Astrocyte (in vitro differentiated cells and primary cell): Measurements from ENCODE around the gene AGBL4. TPM values are rescaled to one million over a fixed set of nuclear protein-coding genes. Genes with fewer than 3 reads are reported as not detected.

Experiments used
- DNase-seq: peaks from one replicate; pipeline ENCODE4 v3.0.0-alpha.2; 2010; ENCODE audit warnings: low read depth
- FAIRE-seq: peaks from 2 replicates; lab custom pipeline; 2011; peaks lifted over from hg19 to GRCh38; lab: Jason Lieb, UNC
- H2AFZ ChIP-seq: 2 replicates; pipeline ENCODE4 v1.6.0; 2012; ENCODE audit warnings: low read depth, low read length, inconsistent platforms
- H3K27ac ChIP-seq: 2 replicates; pipeline ENCODE4 v1.5.1; 2011; ENCODE audit warnings: low read depth, low read length, inconsistent platforms
- H3K27me3 ChIP-seq: 2 replicates; pipeline ENCODE4 v1.6.0; 2011; ENCODE audit warnings: low read length, inconsistent platforms; ENCODE audit not compliant: insufficient read depth
- H3K36me3 ChIP-seq: 2 replicates; pipeline ENCODE4 v1.5.1; 2011; ENCODE audit warnings: low read length, inconsistent platforms; ENCODE audit not compliant: insufficient read depth
- H3K4me1 ChIP-seq: 2 replicates; pipeline ENCODE4 v1.5.1; 2011; ENCODE audit warnings: low read length, inconsistent platforms; ENCODE audit not compliant: insufficient read depth
- H3K4me2 ChIP-seq: 2 replicates; pipeline ENCODE4 v1.6.0; 2012; ENCODE audit warnings: low read length, inconsistent platforms
- H3K4me3 ChIP-seq: 2 replicates; pipeline ENCODE4 v1.5.1; 2011; ENCODE audit warnings: low read depth, mild to moderate bottlenecking, low read length, inconsistent platforms; ENCODE audit not compliant: insufficient read depth
- H3K79me2 ChIP-seq: 2 replicates; pipeline ENCODE4 v1.6.0; 2012; ENCODE audit warnings: mild to moderate bottlenecking, low read length, inconsistent platforms; ENCODE audit not compliant: insufficient read depth
- H3K9ac ChIP-seq: 2 replicates; pipeline ENCODE4 v1.6.0; 2012; ENCODE audit warnings: mild to moderate bottlenecking, low read length, inconsistent platforms
- H3K9me3 ChIP-seq: 2 replicates; pipeline ENCODE4 v1.5.1; 2012; ENCODE audit warnings: low read depth, mild to moderate bottlenecking, low read length, inconsistent platforms; ENCODE audit not compliant: insufficient read depth
- H4K20me1 ChIP-seq: 2 replicates; pipeline ENCODE4 v1.6.0; 2012; ENCODE audit warnings: low read length, inconsistent platforms; ENCODE audit not compliant: insufficient read depth
- H3K27ac Mint-ChIP-seq: one replicate; pipeline ENCODE4 v1.8.0; 2021; ENCODE audit warnings: mild to moderate bottlenecking, mixed read lengths; ENCODE audit not compliant: unreplicated experiment
- H3K27me3 Mint-ChIP-seq: one replicate; pipeline ENCODE4 v1.8.0; 2021; ENCODE audit warnings: low read depth, mixed read lengths; ENCODE audit not compliant: unreplicated experiment
- H3K36me3 Mint-ChIP-seq: one replicate; pipeline ENCODE4 v1.8.0; 2021; ENCODE audit warnings: low read depth, mixed read lengths; ENCODE audit not compliant: unreplicated experiment
- H3K4me1 Mint-ChIP-seq: one replicate; pipeline ENCODE4 v1.8.0; 2021; ENCODE audit warnings: low read depth, mixed read lengths; ENCODE audit not compliant: unreplicated experiment
- H3K4me3 Mint-ChIP-seq: one replicate; pipeline ENCODE4 v1.8.0; 2021; ENCODE audit warnings: mild to moderate bottlenecking, moderate library complexity, mixed read lengths; ENCODE audit not compliant: unreplicated experiment
- H3K9me3 Mint-ChIP-seq: one replicate; pipeline ENCODE4 v1.8.0; 2021; ENCODE audit warnings: mild to moderate bottlenecking, mixed read lengths; ENCODE audit not compliant: unreplicated experiment
- EZH2 ChIP-seq: IDR thresholded peaks from 2 replicates; pipeline ENCODE4 v1.6.1; 2012; ENCODE audit warnings: mild to moderate bottlenecking, low read length, inconsistent platforms; ENCODE audit not compliant: insufficient read depth
- total RNA-seq: library from RNA; stranded (reverse); gene quantifications from 2 replicates; pipeline ENCODE4 v1.2.1, GENCODE V29; 2021
- TF ChIP-seq, protein P1 (sequence below): IDR thresholded peaks from 2 replicates; pipeline ENCODE4 v1.5.1; 2011; ENCODE audit warnings: low read depth, mild to moderate bottlenecking, inconsistent platforms, low read length, moderate library complexity; ENCODE audit not compliant: insufficient read depth

The AGBL4 gene
- total RNA-seq, 1 donor from 2014 or later = not detected

DNA sequence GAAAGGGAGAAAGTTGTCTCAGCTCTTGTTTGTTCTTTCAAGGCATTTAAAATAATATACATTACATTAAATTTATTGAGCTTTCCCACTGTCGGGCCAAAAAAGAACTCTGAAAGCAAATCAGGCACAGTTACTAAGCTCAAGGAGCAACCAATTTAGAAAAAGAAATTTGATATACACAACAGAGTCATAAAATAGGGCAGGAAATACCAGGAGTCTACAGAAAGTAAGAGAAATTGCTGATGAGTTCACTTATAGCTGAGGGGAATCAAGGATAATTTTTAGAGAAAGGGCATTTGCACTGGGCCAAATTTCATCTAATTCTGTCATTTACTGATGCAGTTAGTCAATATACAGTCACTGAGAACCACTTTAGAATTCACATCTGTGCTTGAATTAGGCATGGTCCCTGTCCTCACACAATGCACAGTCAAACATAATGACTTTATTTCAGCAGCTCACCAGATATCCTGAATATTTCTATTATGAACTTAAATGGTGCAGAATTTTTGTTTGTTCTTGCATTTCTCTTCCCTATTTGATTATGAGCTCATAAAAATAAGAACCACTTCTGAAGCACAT is 997.4 kb downstream of the AGBL4 start:
- Histone ChIP-seq H3K9me3 (peaks cover 5% of the 10 kb centered on the region), H3K79me2 (no peaks in the 10 kb centered on the region), H2AFZ (no peak overlapping the region), H3K9ac (no peak overlapping the region), H3K27me3 (no peaks in the 10 kb centered on the region), H3K4me1 (no peaks in the 10 kb centered on the region), H3K36me3 (no peaks in the 10 kb centered on the region), H3K4me3 (no peak overlapping the region), H3K4me2 (no peak overlapping the region), H3K27ac (no peak overlapping the region), H4K20me1 (no peaks in the 10 kb centered on the region)
- no peak overlapping the region for H3K27ac Mint-ChIP-seq
- TF ChIP-seq EZH2 = no peak
- TF ChIP-seq, protein P1, sequence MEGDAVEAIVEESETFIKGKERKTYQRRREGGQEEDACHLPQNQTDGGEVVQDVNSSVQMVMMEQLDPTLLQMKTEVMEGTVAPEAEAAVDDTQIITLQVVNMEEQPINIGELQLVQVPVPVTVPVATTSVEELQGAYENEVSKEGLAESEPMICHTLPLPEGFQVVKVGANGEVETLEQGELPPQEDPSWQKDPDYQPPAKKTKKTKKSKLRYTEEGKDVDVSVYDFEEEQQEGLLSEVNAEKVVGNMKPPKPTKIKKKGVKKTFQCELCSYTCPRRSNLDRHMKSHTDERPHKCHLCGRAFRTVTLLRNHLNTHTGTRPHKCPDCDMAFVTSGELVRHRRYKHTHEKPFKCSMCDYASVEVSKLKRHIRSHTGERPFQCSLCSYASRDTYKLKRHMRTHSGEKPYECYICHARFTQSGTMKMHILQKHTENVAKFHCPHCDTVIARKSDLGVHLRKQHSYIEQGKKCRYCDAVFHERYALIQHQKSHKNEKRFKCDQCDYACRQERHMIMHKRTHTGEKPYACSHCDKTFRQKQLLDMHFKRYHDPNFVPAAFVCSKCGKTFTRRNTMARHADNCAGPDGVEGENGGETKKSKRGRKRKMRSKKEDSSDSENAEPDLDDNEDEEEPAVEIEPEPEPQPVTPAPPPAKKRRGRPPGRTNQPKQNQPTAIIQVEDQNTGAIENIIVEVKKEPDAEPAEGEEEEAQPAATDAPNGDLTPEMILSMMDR = no peak
- no peaks in the 10 kb centered on the region for H3K36me3 Mint-ChIP-seq
- H3K27me3 Mint-ChIP-seq = no peaks in the 10 kb centered on the region
- DNase-seq (no peak), FAIRE-seq (no peak)
- H3K4me1 Mint-ChIP-seq = no peaks in the 10 kb centered on the region
- no peak overlapping the region for H3K4me3 Mint-ChIP-seq
- peaks cover 1% of the 10 kb centered on the region for H3K9me3 Mint-ChIP-seq

DNA sequence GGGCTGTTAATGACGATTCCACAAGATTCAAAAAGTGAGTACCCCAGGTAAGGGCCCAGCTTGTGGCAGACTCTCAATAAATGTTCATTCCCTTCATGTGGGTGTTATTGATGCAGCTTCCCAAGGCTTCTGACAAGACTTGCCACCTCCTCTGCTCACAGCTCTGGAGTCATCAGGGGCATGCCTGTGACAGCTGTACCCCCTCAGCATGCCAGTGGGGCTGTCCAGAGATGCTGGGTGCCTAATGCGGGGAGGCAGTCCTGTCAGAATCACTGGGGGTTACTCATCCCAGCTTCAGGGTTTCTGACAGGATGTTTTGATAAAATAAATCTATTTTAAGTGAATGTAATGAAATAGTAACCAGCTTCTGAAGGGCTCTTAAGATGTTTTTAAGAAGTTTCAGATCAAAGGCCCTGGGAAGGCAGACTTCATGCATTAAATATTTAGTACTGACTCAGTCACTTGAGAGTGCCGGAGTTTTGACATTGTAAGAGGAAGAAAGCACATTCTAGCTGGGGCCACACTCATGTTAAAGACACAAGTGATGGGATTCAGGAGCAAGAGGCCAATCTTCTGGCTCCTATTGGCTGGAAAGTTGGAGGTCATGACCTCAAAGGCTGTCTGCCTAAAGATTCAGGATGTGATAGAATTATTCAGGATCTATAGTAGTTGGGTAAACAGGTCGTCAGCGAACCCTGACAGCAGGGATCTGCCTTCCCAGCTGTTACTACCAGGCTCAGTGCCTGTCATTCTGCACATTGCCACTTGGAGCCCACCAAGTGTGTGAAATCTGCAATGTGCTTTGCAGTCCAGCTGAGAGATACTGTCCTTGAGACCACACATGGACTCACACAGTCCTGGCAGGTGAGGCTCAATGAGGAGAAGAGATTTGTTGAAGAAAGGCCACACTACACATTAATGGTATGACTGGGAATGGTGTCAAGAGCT is 1007.5 kb downstream of the AGBL4 start:
- Histone ChIP-seq H3K9me3 (no peaks in the 10 kb centered on the region), H3K36me3 (no peaks in the 10 kb centered on the region), H4K20me1 (no peaks in the 10 kb centered on the region), H3K4me1 (no peaks in the 10 kb centered on the region), H2AFZ (no peak overlapping the region), H3K9ac (no peak overlapping the region), H3K79me2 (no peaks in the 10 kb centered on the region), H3K27me3 (no peaks in the 10 kb centered on the region), H3K4me3 (no peak overlapping the region), H3K27ac (no peak overlapping the region), H3K4me2 (no peak overlapping the region)
- DNase-seq (peak; percentile 42), FAIRE-seq (no peak)
- Mint-ChIP-seq H3K9me3 (peaks cover 2% of the 10 kb centered on the region), H3K27me3 (peaks cover 2% of the 10 kb centered on the region), H3K4me3 (no peak overlapping the region), H3K4me1 (no peaks in the 10 kb centered on the region), H3K36me3 (no peaks in the 10 kb centered on the region), H3K27ac (no peak overlapping the region)
- TF ChIP-seq EZH2 = no peak
- TF ChIP-seq, protein P1 = no peak
